H1 (cell line): ENCODE results near the gene MAP2K5. TPM values are rescaled to one million over a fixed set of nuclear protein-coding genes. Genes with fewer than 3 reads are reported as not detected.

Experiments
- CTCF ChIA-PET: fragments of 300-600 bp; sonication (Branson Sonifier 250); formaldehyde crosslinking; loops from one replicate; lab custom pipeline; 2021; ENCODE audit not compliant: partially characterized antibody; lab: Charles Lee
- POLR2A ChIA-PET: fragments of 300-600 bp; sonication (Branson Sonifier 250); formaldehyde crosslinking; loops from one replicate; lab custom pipeline; 2021; ENCODE audit warnings: inconsistent platforms; ENCODE audit not compliant: partially characterized antibody; lab: Charles Lee
- DNase-seq, 2 experiments: peaks; one replicate each; pipeline versions ENCODE4 v3.0.0 to v3.0.0-alpha.2; 2010 to 2022; ENCODE audit warnings: low spot score in 2 of 2, low read depth in 1 of 2, mixed read lengths in 1 of 2
- FAIRE-seq: peaks from 2 replicates; lab custom pipeline; 2011; peaks lifted over from hg19 to GRCh38; lab: Jason Lieb, UNC
- H2AFZ ChIP-seq: 2 replicates; pipeline ENCODE4 v1.8.1; 2012; ENCODE audit warnings: low read length, inconsistent platforms
- H2AK5ac ChIP-seq: 2 replicates; pipeline ENCODE4 v1.6.1; 2013; ENCODE audit warnings: low read depth, low read length
- H2BK120ac ChIP-seq: replicated peaks from 2 replicates; pipeline ENCODE3; 2013; ENCODE audit warnings: low read depth, low read length, inconsistent platforms
- H2BK12ac ChIP-seq: 2 replicates; pipeline ENCODE4 v1.6.1; 2013; ENCODE audit warnings: low read depth, low read length
- H2BK15ac ChIP-seq: 2 replicates; pipeline ENCODE4 v1.6.1; 2013; ENCODE audit warnings: low read length
- H2BK20ac ChIP-seq: 2 replicates; pipeline ENCODE4 v1.6.1; 2013; ENCODE audit warnings: low read length
- H2BK5ac ChIP-seq: 2 replicates; pipeline ENCODE4 v1.6.1; 2013; ENCODE audit warnings: low read depth, low read length
- H3K14ac ChIP-seq: 2 replicates; pipeline ENCODE4 v1.6.1; 2013; ENCODE audit warnings: inconsistent platforms; ENCODE audit not compliant: insufficient read length
- H3K18ac ChIP-seq: 2 replicates; pipeline ENCODE4 v1.6.1; 2013; ENCODE audit warnings: low read length; ENCODE audit errors: extremely low read depth
- H3K23ac ChIP-seq: 2 replicates; pipeline ENCODE4 v1.6.1; 2013; ENCODE audit warnings: inconsistent platforms; ENCODE audit not compliant: insufficient read length
- H3K23me2 ChIP-seq: 2 replicates; pipeline ENCODE4 v1.6.1; 2013; ENCODE audit warnings: low read depth, low read length
- H3K27ac ChIP-seq: 2 replicates; pipeline ENCODE4 v1.6.1; 2011; ENCODE audit warnings: low read depth, low read length, inconsistent platforms
- H3K27me3 ChIP-seq, 4 experiments: replicated peaks in 1 of 4; 1 replicate in 1 of 4; 2 replicates in 3 of 4; pipeline versions ENCODE4 v1.6.1 to v1.8.1; 2011 to 2013; ENCODE audit warnings: low read length in 3 of 4, mild to moderate bottlenecking in 3 of 4, inconsistent platforms in 2 of 4, mixed read lengths in 2 of 4, moderate library complexity in 1 of 4; ENCODE audit not compliant: control insufficient read depth in 3 of 4, insufficient read depth in 3 of 4; ENCODE audit errors: extremely low read depth in 1 of 4
- H3K36me3 ChIP-seq, 4 experiments: 2 replicates each; pipeline versions ENCODE4 v1.6.1 to v1.8.1; 2011 to 2013; ENCODE audit warnings: mild to moderate bottlenecking in 4 of 4, low read length in 3 of 4, moderate library complexity in 2 of 4, control low read depth in 1 of 4, inconsistent platforms in 1 of 4; ENCODE audit not compliant: insufficient read depth in 4 of 4, control insufficient read depth in 2 of 4
- H3K4ac ChIP-seq: replicated peaks from 2 replicates; pipeline ENCODE3; 2013; ENCODE audit warnings: low read length, low read depth, mixed read lengths, inconsistent platforms; ENCODE audit not compliant: insufficient read length
- H3K4me1 ChIP-seq, 4 experiments: replicated peaks in 1 of 4; 1 replicate in 1 of 4; 2 replicates in 3 of 4; pipeline versions ENCODE4 v1.6.1 to v1.8.1; 2011 to 2013; ENCODE audit warnings: low read length in 3 of 4, inconsistent platforms in 2 of 4, mixed read lengths in 1 of 4; ENCODE audit not compliant: insufficient read depth in 4 of 4, control insufficient read depth in 3 of 4
- H3K4me2 ChIP-seq, 2 experiments: 2 replicates each; pipeline versions ENCODE4 v1.6.1 to v1.8.1; 2011 to 2013; ENCODE audit warnings: low read depth in 2 of 2, low read length in 2 of 2, control low read depth in 1 of 2, inconsistent platforms in 1 of 2, mild to moderate bottlenecking in 1 of 2; ENCODE audit not compliant: insufficient read depth in 1 of 2
- H3K4me3 ChIP-seq, 4 experiments: fragments of 200-600, 300-600 bp in 1 of 4; sonication (generic), shearing (Covaris generic), sonication (Bioruptor Twin) in 1 of 4; 2 replicates each; pipeline versions ENCODE4 v1.5.1 to v1.8.1; 2011 to 2016; ENCODE audit warnings: low read length in 4 of 4, low read depth in 3 of 4, control low read depth in 2 of 4, inconsistent platforms in 2 of 4, mild to moderate bottlenecking in 2 of 4, mixed read lengths in 1 of 4, moderate library complexity in 1 of 4; ENCODE audit not compliant: insufficient read depth in 2 of 4; ENCODE audit errors: extremely low read depth in 1 of 4
- H3K56ac ChIP-seq: replicated peaks from 2 replicates; pipeline ENCODE3; 2013; ENCODE audit warnings: low read depth, mild to moderate bottlenecking, mixed read lengths, low read length, inconsistent platforms; ENCODE audit not compliant: insufficient read length
- H3K79me1 ChIP-seq: 2 replicates; pipeline ENCODE4 v1.6.1; 2013; ENCODE audit warnings: low read depth, low read length, control low read depth
- H3K79me2 ChIP-seq, 2 experiments: 2 replicates each; pipeline versions ENCODE4 v1.6.1 to v1.8.1; 2012 to 2013; ENCODE audit warnings: low read length in 2 of 2, mild to moderate bottlenecking in 2 of 2, inconsistent platforms in 1 of 2; ENCODE audit not compliant: insufficient read depth in 2 of 2, control insufficient read depth in 1 of 2
- H3K9ac ChIP-seq, 4 experiments: replicated peaks in 1 of 4; 1 replicate in 1 of 4; 2 replicates in 3 of 4; pipeline versions ENCODE4 v1.6.1 to v1.8.1; 2011 to 2013; ENCODE audit warnings: low read depth in 3 of 4, low read length in 3 of 4, control low read depth in 2 of 4, mild to moderate bottlenecking in 2 of 4, moderate library complexity in 2 of 4, inconsistent platforms in 1 of 4; ENCODE audit errors: extremely low read depth in 1 of 4
- H3K9me3 ChIP-seq, 2 experiments: 2 replicates each; pipeline versions ENCODE4 v1.6.1 to v1.8.1; 2012 to 2013; ENCODE audit warnings: mild to moderate bottlenecking in 2 of 2, moderate library complexity in 2 of 2, control low read depth in 1 of 2, inconsistent platforms in 1 of 2, low read depth in 1 of 2, low read length in 1 of 2, mixed read lengths in 1 of 2; ENCODE audit not compliant: insufficient read depth in 2 of 2
- H4K20me1 ChIP-seq, 2 experiments: replicated peaks in 1 of 2; 2 replicates each; pipeline versions ENCODE3 to v1.8.1; 2011 to 2013; ENCODE audit warnings: inconsistent platforms in 2 of 2, low read length in 2 of 2, mild to moderate bottlenecking in 1 of 2; ENCODE audit not compliant: insufficient read depth in 2 of 2, control insufficient read depth in 1 of 2
- H4K5ac ChIP-seq: 2 replicates; pipeline ENCODE4 v1.6.1; 2013; ENCODE audit warnings: low read length, low read depth, mixed read lengths, inconsistent platforms; ENCODE audit not compliant: insufficient read length
- H4K8ac ChIP-seq: 2 replicates; pipeline ENCODE4 v1.8.0; 2013; ENCODE audit warnings: mild to moderate bottlenecking, moderate library complexity, low read length, inconsistent platforms; ENCODE audit not compliant: insufficient read depth; ENCODE audit errors: extremely low read depth
- H4K91ac ChIP-seq: replicated peaks from 2 replicates; pipeline ENCODE3; 2013; ENCODE audit warnings: low read length, mixed read lengths, inconsistent platforms; ENCODE audit not compliant: insufficient read length
- BACH1 ChIP-seq: IDR thresholded peaks from 2 replicates; pipeline ENCODE4 v1.6.1; 2012; ENCODE audit warnings: low read length, improper control_type of control experiment
- CBX5 ChIP-seq: fragments of 300-800, 300-1000 bp; sonication (generic); IDR thresholded peaks from 2 replicates; pipeline ENCODE4 v1.7.1; 2016; ENCODE audit warnings: antibody characterized with exemption, low read length, low read depth
- EZH2 ChIP-seq: fragments of 200-600 bp; sonication (generic); IDR thresholded peaks from 2 replicates; pipeline ENCODE4 v1.7.1; 2012; ENCODE audit warnings: low read depth, mild to moderate bottlenecking, moderate library complexity, low read length, inconsistent platforms; ENCODE audit not compliant: severe bottlenecking
- HDAC2 ChIP-seq, 2 experiments: fragments of 300-600 bp in 1 of 2; sonication (generic) in 1 of 2; IDR thresholded peaks; 2 replicates each; pipeline ENCODE4 v1.6.1; 2011 to 2012; ENCODE audit warnings: low read depth in 2 of 2, low read length in 2 of 2, mild to moderate bottlenecking in 2 of 2, moderate library complexity in 2 of 2, borderline replicate concordance in 1 of 2, inconsistent platforms in 1 of 2
- NANOG ChIP-seq: IDR thresholded peaks from 2 replicates; pipeline ENCODE4 v1.6.1; 2011; ENCODE audit warnings: low read length, low read depth, mild to moderate bottlenecking, inconsistent platforms; ENCODE audit not compliant: insufficient read depth, poor library complexity, severe bottlenecking
- RNF2 ChIP-seq: fragments of 200-900, 300-1000 bp; sonication (generic); IDR thresholded peaks from 2 replicates; pipeline ENCODE4 v1.7.1; 2016; ENCODE audit warnings: borderline replicate concordance, low read depth, mild to moderate bottlenecking, antibody characterized with exemption, low read length; ENCODE audit not compliant: poor library complexity, severe bottlenecking; ENCODE audit errors: missing control alignments
- SIN3A ChIP-seq, 2 experiments: IDR thresholded peaks in 1 of 2; conservative IDR thresholded peaks in 1 of 2; 2 replicates each; pipeline ENCODE4 v1.6.1; 2011 to 2012; ENCODE audit warnings: low read length in 2 of 2, improper control_type of control experiment in 1 of 2, low read depth in 1 of 2, mild to moderate bottlenecking in 1 of 2
- SP4 ChIP-seq: IDR thresholded peaks from 2 replicates; pipeline ENCODE4 v1.6.1; 2012; ENCODE audit warnings: low read length, inconsistent platforms
- YY1 ChIP-seq: IDR thresholded peaks from 2 replicates; pipeline ENCODE4 v1.6.1; 2011; ENCODE audit warnings: low read depth, mild to moderate bottlenecking, low read length
- ZNF274 ChIP-seq: IDR thresholded peaks from 2 replicates; pipeline ENCODE4 v1.7.0; 2012; ENCODE audit warnings: low read length, borderline replicate concordance; ENCODE audit errors: extremely low read depth
- WGBS, 2 experiments: shearing (Covaris generic) in 1 of 2; methylation state at CpG; one replicate each; pipeline versions ENCODE4 v1.1.6 to v1.1.7; 2013 to 2015; ENCODE audit warnings: low lambda C conversion rate in 2 of 2, mixed read lengths in 2 of 2, inconsistent platforms in 1 of 2, low coverage in 1 of 2, missing lambda C conversion rate in 1 of 2; ENCODE audit not compliant: insufficient replicate concordance in 2 of 2, insufficient coverage in 1 of 2, insufficient read length in 1 of 2; ENCODE audit errors: extremely low coverage in 1 of 2, missing lambda C conversion rate in 1 of 2; 5-methylcytosine and 5-hydroxymethylcytosine counted together
- polyA plus RNA-seq, 7 experiments: library from polyadenylated mRNA; depleted of rRNA in 3 of 7; stranded (reverse) in 5 of 7; unstranded in 2 of 7; fragments of >200 nt in 5 of 7; fragments of 200-250 nt in 2 of 7; gene quantifications; 1 replicate in 5 of 7; 2 replicates in 1 of 7; 4 replicates in 1 of 7; pipeline versions ENCODE4 v1.2.1 to v1.2.3, GENCODE V29; 2011 to 2013; ENCODE audit warnings: missing spikeins in 2 of 7, mixed read lengths in 2 of 7
- total RNA-seq: library from RNA; stranded (reverse); fragmentation: NEBNext Ultra II Directional; extraction: Animal tissue kit (Norgen Biotek cat#: 25700); gene quantifications from 2 replicates; pipeline ENCODE4 v1.2.1, GENCODE V29; 2021
- TF ChIP-seq, protein P1 (sequence below): IDR thresholded peaks from 2 replicates; pipeline ENCODE4 v1.6.1; 2011; ENCODE audit warnings: low read length, improper control_type of control experiment

MAP2K5 gene
- total and polyA plus RNA-seq, 2 of the 8 experiments (the other 6 are each of a cell fraction or from before 2014, with no cell fraction given) = 4.4 to 15.8 TPM

DNA sequence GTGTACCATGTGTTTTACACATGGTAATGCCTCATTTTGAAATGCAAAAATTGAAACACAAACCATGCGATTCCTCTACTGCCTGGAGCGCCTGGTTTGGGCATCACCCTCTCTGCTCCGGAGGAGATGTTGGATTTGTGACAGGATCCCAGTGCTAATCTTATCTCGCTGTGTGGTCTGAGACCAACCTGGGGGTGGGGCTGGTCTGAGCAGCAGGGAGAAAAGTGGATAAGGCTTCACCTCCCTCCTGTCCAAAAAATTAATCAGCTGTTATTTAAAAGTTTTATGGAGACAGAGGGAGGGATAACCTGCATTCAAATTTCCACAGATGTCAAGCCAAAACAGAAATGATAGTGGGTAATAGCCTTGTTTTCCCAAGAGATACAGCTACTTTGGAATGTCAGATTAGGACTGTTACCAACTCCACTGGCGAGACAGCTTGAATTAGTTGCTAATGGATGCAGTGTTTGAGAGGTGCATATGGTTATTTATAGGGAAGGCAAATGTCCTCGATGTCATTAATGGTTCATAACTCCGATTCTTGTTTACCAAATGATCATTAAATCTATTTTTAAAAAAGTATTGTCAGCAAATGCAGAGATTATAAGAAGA is 228.8 kb downstream of the MAP2K5 start:
- Histone ChIP-seq H4K91ac (no peak overlapping the region), H4K8ac (no peak overlapping the region), H2BK15ac (no peak overlapping the region), H3K4me3 (no peak overlapping the region), H4K5ac (no peak overlapping the region), H3K56ac (no peak overlapping the region), H3K27ac (no peak overlapping the region), H3K27me3 (no peaks in the 10 kb centered on the region), H3K79me2 (no peaks in the 10 kb centered on the region), H3K18ac (no peak overlapping the region), H2BK20ac (no peak overlapping the region), H3K79me1 (no peaks in the 10 kb centered on the region), H3K4me2 (no peak overlapping the region), H2BK12ac (no peak overlapping the region), H3K9ac (no peak overlapping the region), H2AK5ac (no peak overlapping the region), H3K4me1 (peaks cover 0 to 14% (median 5%) of the 10 kb centered on the region in 4 experiments; a peak in 3 of 7 replicates), H3K9me3 (no peaks in the 10 kb centered on the region), H3K14ac (no peak overlapping the region), H3K4ac (no peak overlapping the region), H4K20me1 (no peaks in the 10 kb centered on the region), H2AFZ (no peak overlapping the region), H2BK5ac (no peak overlapping the region), H3K23me2 (no peaks in the 10 kb centered on the region; the same call in 1 of the 2 replicates), H3K23ac (no peak overlapping the region), H3K36me3 (no peaks in the 10 kb centered on the region), H2BK120ac (no peak overlapping the region)
- ChIA-PET CTCF (interaction anchor here (1.0 to 1.7 kb wide), 3 partner anchors 11 to 61 kb away, joined by 3 to 6 read pairs (median 3); no protein-coding TSS in a partner anchor), POLR2A (interaction anchor here (0.7 kb wide), 1 partner anchor 22 kb away, joined by 3 read pairs; no protein-coding TSS in a partner anchor)
- FAIRE-seq (no peak), DNase-seq (no peak)
- 56% methylated on average over 7 of the region's 7 CpGs; no CpG with 5 or more reads in 1 of the 2 experiments for WGBS, 2 experiments
- TF ChIP-seq HDAC2 (IDR thresholded peaks at IDR 0.05; ENCODE audit: borderline replicate concordance in 1 of 2, low read depth in 2 of 2, low read length in 2 of 2) = no peak
- no peak for TF ChIP-seq ZNF274
- no peak for TF ChIP-seq SP4
- no peak for TF ChIP-seq RNF2
- TF ChIP-seq, protein P1, sequence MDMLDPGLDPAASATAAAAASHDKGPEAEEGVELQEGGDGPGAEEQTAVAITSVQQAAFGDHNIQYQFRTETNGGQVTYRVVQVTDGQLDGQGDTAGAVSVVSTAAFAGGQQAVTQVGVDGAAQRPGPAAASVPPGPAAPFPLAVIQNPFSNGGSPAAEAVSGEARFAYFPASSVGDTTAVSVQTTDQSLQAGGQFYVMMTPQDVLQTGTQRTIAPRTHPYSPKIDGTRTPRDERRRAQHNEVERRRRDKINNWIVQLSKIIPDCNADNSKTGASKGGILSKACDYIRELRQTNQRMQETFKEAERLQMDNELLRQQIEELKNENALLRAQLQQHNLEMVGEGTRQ = no peak
- no peak for TF ChIP-seq BACH1
- no peak for TF ChIP-seq YY1
- no peak for TF ChIP-seq SIN3A (conservative IDR thresholded peaks at IDR 0.05 in 1 of 2, IDR thresholded peaks at IDR 0.05 in 1 of 2; ENCODE audit: low read depth in 1 of 2, low read length in 2 of 2)
- TF ChIP-seq CBX5 = no peak
- no peak for TF ChIP-seq NANOG
- no peak for TF ChIP-seq EZH2
